Measurements from ENCODE around the gene GUCA2A.
A peak's percentile ranks its signal among the peaks of the same experiment; 100 is the strongest.
"Not testable (repeated sequence)": the region's sequence is repeated elsewhere in the genome, so short reads cannot be mapped to it uniquely, and the experiment has no call there.

The GUCA2A gene

GRCh38 chr1:42164551-42165420, at the start of gene GUCA2A:
Gene GUCA2A, minus strand, starts transcription at chr1:42164745. Its CDS starts 33 bp downstream, at chr1:42164712.
- Mint-ChIP-seq H3K4me3 (no peak within 1 kb of the TSS), H3K4me1 (no peaks in the 10 kb centered on the region), H3K27me3 (peaks cover 23% of the 10 kb centered on the region), H3K9me3 (peaks cover 6 to 18% of the 10 kb centered on the region in 2 donors), H3K27ac (no peak within 1 kb of the TSS)
- no peak for ATAC-seq
- DNase-seq, result no peak

DNA sequence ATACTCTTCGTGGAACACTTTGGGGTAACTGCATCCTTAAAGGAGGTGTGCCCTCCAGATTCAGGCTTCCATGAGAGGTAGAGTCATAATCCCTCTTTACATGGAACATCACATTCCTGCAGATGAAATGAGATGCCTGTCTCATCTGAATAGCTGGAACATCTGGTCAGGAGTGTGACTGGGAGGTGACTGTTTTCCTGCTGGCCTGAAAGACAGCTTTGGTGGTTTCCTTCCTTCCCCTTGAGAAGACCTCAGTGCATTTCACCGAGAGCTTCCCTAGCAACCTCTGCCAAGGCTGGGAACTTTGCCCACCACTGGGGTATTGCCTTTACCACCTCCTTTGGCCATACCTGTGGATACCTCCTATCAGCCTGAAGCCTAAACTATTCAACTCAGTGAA, 46.7 kb upstream of the GUCA2A start:
- Mint-ChIP-seq H3K27ac (no peak overlapping the region), H3K4me1 (peaks cover 20% of the 10 kb centered on the region), H3K4me3 (no peak overlapping the region), H3K9me3 (peaks cover 0 to 20% of the 10 kb centered on the region in 2 donors), H3K27me3 (no peaks in the 10 kb centered on the region)
- DNase-seq, result no peak
- ATAC-seq, result no peak

GRCh38 chr1:42210421-42211133, 46.0 kb upstream of the GUCA2A start:
- DNase-seq (no peak), ATAC-seq (no peak)
- no peak overlapping the region for H3K27ac Mint-ChIP-seq
- H3K4me3 Mint-ChIP-seq, result no peak overlapping the region
- H3K9me3 Mint-ChIP-seq, result peaks cover 0 to 20% of the 10 kb centered on the region in 2 donors
- no peaks in the 10 kb centered on the region for H3K27me3 Mint-ChIP-seq
- H3K4me1 Mint-ChIP-seq, result peaks cover 20% of the 10 kb centered on the region

GRCh38 chr1:42209526-42210251, 45.1 kb upstream of the GUCA2A start:
- H3K27me3 Mint-ChIP-seq, result no peaks in the 10 kb centered on the region

DNA sequence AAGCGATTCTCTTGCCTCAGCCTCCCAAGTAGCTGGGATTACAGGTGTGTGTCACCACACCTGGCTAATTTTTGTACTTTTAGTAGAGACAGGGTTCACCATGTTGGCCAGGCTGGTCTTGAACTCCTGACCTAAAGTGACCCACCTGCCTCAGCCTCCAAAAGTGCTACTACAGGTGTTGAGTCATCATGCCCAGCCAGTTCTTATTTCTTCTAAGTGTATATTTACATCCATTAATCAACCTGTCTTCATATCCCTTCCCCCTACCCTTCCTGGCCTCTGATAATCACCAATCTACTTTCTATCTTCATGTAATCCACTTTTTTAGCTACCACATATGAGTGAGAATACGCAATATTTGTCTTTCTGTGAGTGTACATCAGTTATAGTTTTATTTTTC, 42.4 kb upstream of the GUCA2A start:
- H3K4me3 Mint-ChIP-seq, H3K27me3 Mint-ChIP-seq, H3K27ac Mint-ChIP-seq, ATAC-seq, DNase-seq: not testable (repeated sequence)
- H3K4me1 Mint-ChIP-seq, result peaks cover 20% of the 10 kb centered on the region
- H3K9me3 Mint-ChIP-seq, result peaks cover 7 to 14% of the 10 kb centered on the region in 2 donors

More at GRCh38 chr1:42209526-42210251, 45.1 kb upstream of the GUCA2A start:
- DNase-seq (no peak), ATAC-seq (no peak)
- Mint-ChIP-seq H3K27ac (no peak overlapping the region), H3K4me1 (peaks cover 20% of the 10 kb centered on the region), H3K4me3 (no peak overlapping the region), H3K9me3 (peaks cover 0 to 19% of the 10 kb centered on the region in 2 donors)

GRCh38 chr1:42206164-42206563, 41.6 kb upstream of the GUCA2A start:
- DNase-seq (no peak), ATAC-seq (no peak)
- H3K4me3 Mint-ChIP-seq, result no peak overlapping the region
- H3K9me3 Mint-ChIP-seq, result peaks cover 7 to 14% of the 10 kb centered on the region in 2 donors
- H3K4me1 Mint-ChIP-seq, result peaks cover 13% of the 10 kb centered on the region
- no peaks in the 10 kb centered on the region for H3K27me3 Mint-ChIP-seq
- no peak overlapping the region for H3K27ac Mint-ChIP-seq

DNA sequence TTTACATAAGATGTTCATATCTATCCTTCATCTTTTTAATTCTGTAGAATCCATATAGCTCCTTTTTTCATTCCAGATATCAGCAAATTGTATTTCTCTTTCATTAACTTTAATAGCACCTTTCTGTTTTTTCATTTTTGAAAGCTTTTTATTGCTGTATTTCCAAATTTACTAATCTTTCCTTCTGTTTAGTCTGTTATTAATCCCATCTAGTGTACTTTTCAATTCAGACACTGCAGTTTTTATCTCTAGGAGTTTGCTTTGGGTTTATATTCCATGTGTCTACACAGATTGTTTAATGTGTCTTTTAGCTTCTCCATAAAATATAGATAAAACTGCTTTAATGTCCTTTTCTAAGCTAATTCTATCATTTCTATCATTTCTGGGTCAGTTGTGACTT, 37.4 kb upstream of the GUCA2A start:
- DNase-seq (no peak), ATAC-seq (no peak)
- no peak overlapping the region for H3K27ac Mint-ChIP-seq
- no peaks in the 10 kb centered on the region for H3K27me3 Mint-ChIP-seq
- no peaks in the 10 kb centered on the region for H3K4me1 Mint-ChIP-seq
- peaks cover 7 to 8% of the 10 kb centered on the region in 2 donors for H3K9me3 Mint-ChIP-seq
- H3K4me3 Mint-ChIP-seq, result no peak overlapping the region

DNA sequence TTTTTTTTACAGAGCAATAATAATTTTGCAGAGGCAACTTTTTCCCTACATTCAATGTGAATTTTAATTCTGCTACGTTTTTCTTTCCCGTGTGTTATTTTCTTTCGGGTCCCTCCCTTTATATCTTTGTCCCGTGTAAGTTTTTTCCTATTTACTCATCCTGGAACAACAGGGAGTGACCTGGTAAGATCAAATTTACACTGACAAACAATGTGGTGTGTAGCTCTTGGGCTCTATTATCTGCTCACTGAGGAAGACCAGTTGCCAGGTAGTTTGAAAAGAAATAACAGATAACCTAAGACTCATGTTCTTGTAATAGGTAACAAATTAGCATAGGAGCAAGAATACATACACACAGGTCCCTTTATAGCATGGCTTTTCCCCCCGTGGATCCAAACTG, 33.7 kb upstream of the GUCA2A start:
- no peak overlapping the region for H3K4me3 Mint-ChIP-seq
- H3K4me1 Mint-ChIP-seq, result no peaks in the 10 kb centered on the region
- DNase-seq (no peak), ATAC-seq (no peak)
- no peaks in the 10 kb centered on the region for H3K27me3 Mint-ChIP-seq
- H3K9me3 Mint-ChIP-seq, result peaks cover 0 to 5% of the 10 kb centered on the region in 2 donors
- no peak overlapping the region for H3K27ac Mint-ChIP-seq

- Mint-ChIP-seq H3K4me3 (no peak overlapping the region), H3K4me1 (no peaks in the 10 kb centered on the region), H3K9me3 (no peaks in the 10 kb centered on the region), H3K27me3 (no peaks in the 10 kb centered on the region), H3K27ac (no peak overlapping the region)
- DNase-seq (no peak), ATAC-seq (no peak)
These were observed 31.3 kb upstream of the GUCA2A start for GRCh38 chr1:42195841-42196240.

GRCh38 chr1:42192106-42192505, 27.6 kb upstream of the GUCA2A start:
- DNase-seq (no peak), ATAC-seq (no peak)
- H3K9me3 Mint-ChIP-seq, result no peaks in the 10 kb centered on the region
- H3K4me3 Mint-ChIP-seq, result no peak overlapping the region
- peak overlapping the region; percentile 21 to 31 for H3K27ac Mint-ChIP-seq
- H3K27me3 Mint-ChIP-seq, result no peaks in the 10 kb centered on the region
- H3K4me1 Mint-ChIP-seq, result no peaks in the 10 kb centered on the region

- peak overlapping the region in 1 of 2 donors; percentile 43 for H3K27ac Mint-ChIP-seq
- ATAC-seq, result no peak
- H3K9me3 Mint-ChIP-seq, result no peaks in the 10 kb centered on the region
- no peaks in the 10 kb centered on the region for H3K4me1 Mint-ChIP-seq
- no peak for DNase-seq
- no peak overlapping the region for H3K4me3 Mint-ChIP-seq
- no peaks in the 10 kb centered on the region for H3K27me3 Mint-ChIP-seq
These were observed 26.8 kb upstream of the GUCA2A start for GRCh38 chr1:42191319-42191718.

DNA sequence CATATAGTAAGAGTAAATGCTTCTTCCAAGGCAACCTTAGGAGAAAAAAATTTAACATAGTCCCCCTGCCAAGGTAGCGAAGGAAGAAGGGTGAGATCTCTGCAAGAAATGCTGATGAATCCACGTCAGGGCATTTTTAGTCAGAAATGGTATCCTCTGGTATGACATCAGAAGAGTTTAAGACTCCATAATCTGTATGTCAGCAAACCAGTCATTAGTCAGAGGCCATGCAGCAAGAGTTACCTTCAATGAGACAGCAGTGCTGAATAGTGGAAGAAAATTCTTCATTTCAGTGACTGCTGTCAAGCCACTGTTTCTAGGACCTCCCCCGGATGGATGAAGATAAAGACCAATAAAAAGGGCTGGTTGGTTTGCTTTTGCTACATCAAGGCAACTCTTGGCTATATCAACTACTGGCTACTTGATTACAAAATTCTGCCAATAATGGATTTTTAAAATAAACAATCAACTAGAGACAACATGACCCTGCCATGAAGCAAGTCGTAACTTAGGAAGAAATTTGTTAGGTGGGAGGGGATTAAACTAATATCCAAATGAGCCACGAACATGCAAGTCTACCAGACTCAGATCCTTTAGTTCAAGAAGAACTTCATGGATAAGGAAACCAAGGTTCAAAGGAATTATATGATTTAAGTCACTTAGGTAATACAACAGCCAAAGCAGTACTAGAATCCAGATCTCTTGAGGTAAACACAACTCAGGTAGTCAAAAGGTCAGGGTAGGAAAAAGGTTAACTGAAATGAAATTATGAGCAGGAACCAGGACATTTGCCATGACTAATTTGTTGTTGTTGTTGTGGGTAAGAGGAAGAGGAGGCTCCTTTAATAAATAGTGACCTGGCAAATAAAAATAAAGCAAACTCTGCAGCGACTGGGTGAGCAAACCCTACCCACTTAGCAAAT, 25.6 kb upstream of the GUCA2A start:
- DNase-seq, result no peak
- peak overlapping the region in 1 of 2 donors; percentile 40 for H3K27ac Mint-ChIP-seq
- no peak for ATAC-seq
- no peaks in the 10 kb centered on the region for H3K9me3 Mint-ChIP-seq
- no peaks in the 10 kb centered on the region for H3K27me3 Mint-ChIP-seq
- no peaks in the 10 kb centered on the region for H3K4me1 Mint-ChIP-seq
- no peak overlapping the region for H3K4me3 Mint-ChIP-seq

GRCh38 chr1:42186152-42186551, 21.6 kb upstream of the GUCA2A start:
- Mint-ChIP-seq H3K4me1 (peaks cover 6% of the 10 kb centered on the region), H3K27ac (peak overlapping the region in 1 of 2 donors; percentile 29), H3K27me3 (no peaks in the 10 kb centered on the region), H3K9me3 (no peaks in the 10 kb centered on the region), H3K4me3 (no peak overlapping the region)
- ATAC-seq (no peak), DNase-seq (no peak)

DNA sequence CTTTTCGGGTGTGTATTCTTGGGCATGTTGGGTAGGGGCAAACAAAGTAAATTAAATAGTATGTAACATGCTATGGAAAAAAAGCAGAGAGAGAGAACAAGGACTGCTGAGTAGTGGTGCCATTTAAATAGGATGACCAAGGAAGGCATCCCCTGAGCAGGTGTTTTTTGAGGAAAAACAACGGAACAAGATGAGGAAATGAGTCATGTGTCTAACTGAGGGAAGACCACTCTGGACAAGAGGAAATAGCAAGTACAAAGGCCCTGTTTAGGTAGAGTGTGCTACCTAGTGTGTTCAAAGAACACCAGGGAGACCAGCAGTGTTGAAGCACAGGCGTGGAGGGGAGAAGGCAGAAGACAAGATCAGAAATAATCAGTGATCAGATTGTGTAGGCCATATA, 20.1 kb upstream of the GUCA2A start:
- Mint-ChIP-seq H3K27ac (no peak overlapping the region), H3K9me3 (no peaks in the 10 kb centered on the region), H3K4me3 (no peak overlapping the region), H3K27me3 (no peaks in the 10 kb centered on the region), H3K4me1 (peaks cover 6% of the 10 kb centered on the region)
- no peak for ATAC-seq
- DNase-seq, result no peak

DNA sequence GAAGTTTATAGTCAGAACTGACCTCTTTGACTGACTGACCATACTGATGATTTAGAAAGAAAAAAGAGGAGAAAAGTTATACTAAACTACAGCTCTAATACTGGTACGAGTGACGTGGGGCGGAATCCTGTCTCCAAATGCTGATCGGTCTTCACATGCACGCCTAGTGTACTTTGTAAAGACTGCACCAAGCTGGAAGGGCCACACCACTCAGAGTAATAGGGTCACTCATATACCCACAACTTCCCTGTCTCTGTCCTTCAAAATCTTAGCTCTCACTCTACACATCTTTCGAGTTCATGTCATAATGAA, 19.4 kb upstream of the GUCA2A start:
- no peak for ATAC-seq
- no peak for DNase-seq
- Mint-ChIP-seq H3K27me3 (no peaks in the 10 kb centered on the region), H3K4me3 (no peak overlapping the region), H3K9me3 (no peaks in the 10 kb centered on the region), H3K4me1 (peaks cover 6% of the 10 kb centered on the region), H3K27ac (no peak overlapping the region)
